ENCODE data around the gene TIMP2. TPM values are rescaled to one million over a fixed set of nuclear protein-coding genes. Genes with fewer than 3 reads are reported as not detected.
"Not testable (repeated sequence)": the region's sequence is repeated elsewhere in the genome, so short reads cannot be mapped to it uniquely, and the experiment has no call there.

TIMP2 gene
- total RNA-seq, 3 donors from 2014 or later: 72.0 to 344 (median 112) TPM

DNA sequence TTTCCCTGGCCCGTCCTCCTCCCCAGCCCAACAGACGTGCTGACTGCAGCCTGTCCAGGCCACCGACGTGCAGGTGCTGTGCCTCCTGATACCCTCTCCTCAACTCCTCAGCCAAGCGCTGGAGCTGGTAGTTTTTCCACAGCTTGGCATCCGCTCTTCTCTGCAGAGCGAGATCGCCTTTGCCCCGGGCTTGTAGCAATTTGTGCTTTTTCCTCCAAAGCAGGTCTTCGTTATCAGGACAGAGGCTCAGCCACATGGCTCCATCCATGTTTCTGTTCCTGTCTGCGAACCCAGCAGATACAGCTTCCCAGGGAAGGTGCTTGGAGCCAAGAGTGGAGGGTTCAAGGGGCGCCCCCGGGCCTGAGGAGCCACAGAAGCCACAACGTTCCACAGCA, 33.1 kb downstream of the TIMP2 start:
- Histone ChIP-seq H3K9me3 (no peaks in the 10 kb centered on the region), H3K27me3 (no peaks in the 10 kb centered on the region), H3K4me3 (no peak overlapping the region), H3K27ac (peak overlapping the region in 1 of 2 donors; percentile 15), H3K36me3 (no peaks in the 10 kb centered on the region), H3K4me1 (peaks cover 4 to 8% of the 10 kb centered on the region in 2 donors)
- intact Hi-C loops (cut with DNase I; ENCODE audit: low total_unique reads): no loop called here
- TF ChIP-seq POLR2AphosphoS5 (IDR thresholded peaks at IDR 0.05) (no peak), POLR2A (IDR thresholded peaks at IDR 0.05) (no peak)
- TF ChIP-seq, protein P1, sequence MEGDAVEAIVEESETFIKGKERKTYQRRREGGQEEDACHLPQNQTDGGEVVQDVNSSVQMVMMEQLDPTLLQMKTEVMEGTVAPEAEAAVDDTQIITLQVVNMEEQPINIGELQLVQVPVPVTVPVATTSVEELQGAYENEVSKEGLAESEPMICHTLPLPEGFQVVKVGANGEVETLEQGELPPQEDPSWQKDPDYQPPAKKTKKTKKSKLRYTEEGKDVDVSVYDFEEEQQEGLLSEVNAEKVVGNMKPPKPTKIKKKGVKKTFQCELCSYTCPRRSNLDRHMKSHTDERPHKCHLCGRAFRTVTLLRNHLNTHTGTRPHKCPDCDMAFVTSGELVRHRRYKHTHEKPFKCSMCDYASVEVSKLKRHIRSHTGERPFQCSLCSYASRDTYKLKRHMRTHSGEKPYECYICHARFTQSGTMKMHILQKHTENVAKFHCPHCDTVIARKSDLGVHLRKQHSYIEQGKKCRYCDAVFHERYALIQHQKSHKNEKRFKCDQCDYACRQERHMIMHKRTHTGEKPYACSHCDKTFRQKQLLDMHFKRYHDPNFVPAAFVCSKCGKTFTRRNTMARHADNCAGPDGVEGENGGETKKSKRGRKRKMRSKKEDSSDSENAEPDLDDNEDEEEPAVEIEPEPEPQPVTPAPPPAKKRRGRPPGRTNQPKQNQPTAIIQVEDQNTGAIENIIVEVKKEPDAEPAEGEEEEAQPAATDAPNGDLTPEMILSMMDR (IDR thresholded peaks at IDR 0.05): no peak
- no peak for DNase-seq (ENCODE audit: low spot score in 2 of 2)

DNA sequence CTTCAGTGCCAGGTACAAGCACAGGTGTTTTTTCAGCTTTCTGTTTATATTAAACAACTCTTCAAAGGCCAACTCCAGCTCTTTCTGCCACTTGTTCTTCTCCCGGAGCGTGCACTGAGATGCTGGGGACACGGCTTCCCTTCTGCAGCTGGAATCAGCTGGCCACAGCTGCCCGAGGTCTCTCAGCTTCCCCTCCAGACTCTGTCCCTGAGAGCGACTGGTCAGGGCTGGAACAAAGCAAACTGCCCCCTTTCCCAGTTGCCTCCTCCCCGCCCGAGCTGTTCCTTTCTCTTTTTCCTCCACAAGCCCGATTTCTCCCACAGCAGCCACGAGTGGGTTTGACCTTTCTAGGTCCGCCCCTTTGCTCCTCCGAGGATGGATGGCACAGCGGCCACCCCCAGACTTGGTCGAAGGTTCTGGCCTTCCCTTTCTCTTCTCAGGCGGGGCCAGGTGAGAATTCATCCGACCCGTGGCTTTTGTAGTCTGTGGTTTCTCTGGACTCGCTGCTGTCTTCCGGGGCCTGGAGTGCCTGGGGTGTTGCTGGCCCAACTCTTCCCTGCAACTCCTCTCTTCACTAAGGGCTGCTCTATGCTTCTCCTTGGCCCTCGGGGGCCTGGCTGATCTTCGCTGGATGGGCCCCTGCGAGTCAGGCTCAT, 33.7 kb downstream of the TIMP2 start:
- TF ChIP-seq POLR2A (IDR thresholded peaks at IDR 0.05): no peak
- no peak for TF ChIP-seq POLR2AphosphoS5 (IDR thresholded peaks at IDR 0.05)

DNA sequence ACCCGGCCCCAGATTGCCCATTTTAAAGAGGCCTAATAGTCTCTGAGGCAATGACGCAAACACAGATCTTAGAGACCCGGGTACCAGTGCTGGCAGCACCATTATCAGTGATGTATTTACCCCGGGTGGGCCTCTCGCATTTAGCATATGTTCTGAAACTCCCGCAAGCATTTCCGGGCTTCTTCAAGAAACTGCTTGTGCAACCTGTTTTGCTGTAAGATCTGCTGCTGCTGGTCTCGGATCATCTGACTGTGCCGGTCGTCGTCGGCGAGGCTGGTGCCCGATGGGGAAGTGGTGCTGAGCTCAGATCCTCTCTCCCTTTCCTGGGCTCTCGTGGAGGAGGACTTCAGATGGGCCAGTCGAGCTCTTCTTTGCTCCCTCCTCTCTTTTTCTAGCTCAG, 34.7 kb downstream of the TIMP2 start:
- H3K27me3 ChIP-seq: no peaks in the 10 kb centered on the region
- no peaks in the 10 kb centered on the region for H3K9me3 ChIP-seq
- H3K36me3 ChIP-seq: no peaks in the 10 kb centered on the region
- H3K27ac ChIP-seq: peak overlapping the region in 1 of 2 donors; percentile 15
- H3K4me3 ChIP-seq: no peak overlapping the region
- peak in 1 of 2 donors; percentile 35 for DNase-seq (ENCODE audit: low spot score in 2 of 2)
- H3K4me1 ChIP-seq: peaks cover 7 to 8% of the 10 kb centered on the region in 2 donors
- no peak for TF ChIP-seq POLR2A (IDR thresholded peaks at IDR 0.05)
- TF ChIP-seq POLR2AphosphoS5 (IDR thresholded peaks at IDR 0.05): no peak
- TF ChIP-seq, protein P1 (IDR thresholded peaks at IDR 0.05): no peak
- intact Hi-C loops (cut with DNase I; ENCODE audit: low total_unique reads): no loop called here

More for the DNA sequence above, 33.7 kb downstream of the TIMP2 start:
- Histone ChIP-seq H3K9me3 (no peaks in the 10 kb centered on the region), H3K27ac (peak overlapping the region in 1 of 2 donors; percentile 15), H3K4me3 (no peak overlapping the region), H3K36me3 (no peaks in the 10 kb centered on the region), H3K4me1 (peaks cover 4 to 8% of the 10 kb centered on the region in 2 donors), H3K27me3 (no peaks in the 10 kb centered on the region)
- intact Hi-C loops (cut with DNase I; ENCODE audit: low total_unique reads): no loop called here
- DNase-seq (ENCODE audit: low spot score in 2 of 2): no peak

DNA sequence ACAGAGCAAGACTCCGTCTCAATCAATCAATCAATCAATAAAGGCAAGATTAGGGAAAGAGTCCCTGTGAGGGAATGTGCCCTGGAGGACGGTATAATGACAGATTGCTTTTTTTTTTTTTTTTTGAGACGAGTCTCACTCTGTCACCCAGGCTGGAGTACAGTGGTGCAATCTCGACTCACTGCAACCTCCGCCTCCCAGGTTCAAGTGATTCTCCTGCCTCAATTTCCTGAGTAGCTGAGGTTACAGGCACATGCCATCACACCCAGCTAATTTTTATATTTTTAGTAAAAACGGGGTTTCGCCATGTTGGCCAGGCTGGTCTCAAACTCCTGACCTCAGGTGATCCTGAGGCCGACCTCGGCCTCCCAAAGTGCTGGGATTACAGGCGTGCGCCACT, 35.1 kb downstream of the TIMP2 start:
- DNase-seq (ENCODE audit: low spot score in 2 of 2); H3K36me3 ChIP-seq; intact Hi-C loops (cut with DNase I; ENCODE audit: low total_unique reads); H3K9me3 ChIP-seq; H3K4me3 ChIP-seq; H3K27me3 ChIP-seq: not testable (repeated sequence)
- Histone ChIP-seq H3K27ac (peak overlapping the region; percentile 6 to 43), H3K4me1 (peaks cover 8 to 11% of the 10 kb centered on the region in 2 donors)

DNA sequence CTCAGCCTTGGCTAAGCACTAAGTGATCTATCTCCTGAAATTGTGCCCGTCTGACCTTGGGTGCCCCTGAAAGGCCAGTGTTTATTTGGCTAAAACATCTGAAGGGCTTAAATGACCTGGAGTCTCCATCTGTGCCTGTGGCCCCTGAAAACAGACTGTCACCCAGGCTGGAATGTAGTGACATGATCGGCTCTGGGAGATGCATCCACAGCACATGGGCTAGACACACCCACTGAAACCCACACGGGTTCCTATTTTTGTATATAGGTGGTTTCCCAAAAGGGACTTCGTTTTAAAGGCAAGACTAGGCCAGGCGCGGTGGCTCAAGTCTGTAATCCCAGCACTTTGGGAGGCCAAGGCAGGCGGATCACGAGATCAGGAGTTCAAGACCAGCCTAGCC, 35.7 kb downstream of the TIMP2 start:
- TF ChIP-seq POLR2A (IDR thresholded peaks at IDR 0.05): no peak
- TF ChIP-seq, protein P1 (IDR thresholded peaks at IDR 0.05): no peak
- TF ChIP-seq POLR2AphosphoS5 (IDR thresholded peaks at IDR 0.05): no peak
- intact Hi-C loops (cut with DNase I; ENCODE audit: low total_unique reads): no loop called here
- H3K4me3 ChIP-seq: no peak overlapping the region
- H3K36me3 ChIP-seq: no peaks in the 10 kb centered on the region
- no peak for DNase-seq (ENCODE audit: low spot score in 2 of 2)
- no peaks in the 10 kb centered on the region for H3K27me3 ChIP-seq
- peak overlapping the region; percentile 6 to 43 for H3K27ac ChIP-seq
- peaks cover 8 to 17% of the 10 kb centered on the region in 2 donors for H3K4me1 ChIP-seq
- no peaks in the 10 kb centered on the region for H3K9me3 ChIP-seq

DNA sequence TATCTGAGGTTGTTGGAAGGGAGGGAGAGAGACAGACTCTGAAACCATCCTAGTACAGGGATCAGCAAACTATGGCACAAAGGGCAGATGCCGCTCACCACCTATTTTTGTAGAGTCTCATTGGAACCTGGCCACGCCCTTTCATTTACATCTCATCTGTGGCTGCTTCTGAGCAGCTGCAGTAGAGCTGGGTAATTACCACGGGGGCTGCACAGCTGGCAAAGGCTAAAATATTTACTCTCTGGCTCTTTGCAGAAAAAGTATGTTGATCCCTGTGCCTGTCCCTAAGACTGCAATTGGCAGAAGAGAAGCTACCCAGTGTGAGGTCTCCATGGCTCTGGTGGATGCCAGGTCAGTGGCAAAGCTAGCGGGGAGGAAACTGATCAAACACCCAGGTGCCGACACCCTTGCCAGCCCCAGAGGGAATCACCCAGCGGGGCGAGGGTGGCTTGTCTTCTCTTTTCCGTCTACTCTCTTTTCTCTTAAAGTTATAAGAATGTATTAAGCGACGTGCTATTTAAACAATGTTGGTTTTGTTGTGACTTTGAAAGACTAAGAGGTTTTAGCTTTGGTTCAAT, 36.2 kb downstream of the TIMP2 start:
- Histone ChIP-seq H3K4me1 (peaks cover 9 to 19% of the 10 kb centered on the region in 2 donors), H3K4me3 (no peak overlapping the region), H3K27ac (peak overlapping the region; percentile 6 to 43), H3K9me3 (no peaks in the 10 kb centered on the region), H3K27me3 (no peaks in the 10 kb centered on the region), H3K36me3 (no peaks in the 10 kb centered on the region)
- no peak for DNase-seq (ENCODE audit: low spot score in 2 of 2)
- TF ChIP-seq, protein P1 (IDR thresholded peaks at IDR 0.05): no peak
- TF ChIP-seq POLR2AphosphoS5 (IDR thresholded peaks at IDR 0.05) (no peak), POLR2A (IDR thresholded peaks at IDR 0.05) (no peak)
- intact Hi-C loops (cut with DNase I; ENCODE audit: low total_unique reads): no loop called here

Measured in breast epithelium (tissue), 4 donors.